Measurements from ENCODE around the gene TATDN2. TPM values are rescaled to one million over a fixed set of nuclear protein-coding genes. Genes with fewer than 3 reads are reported as not detected.

TATDN2 gene
- total and polyA plus RNA-seq, 2 experiments from 2014 or later, result 4.8 to 19.1 TPM

DNA sequence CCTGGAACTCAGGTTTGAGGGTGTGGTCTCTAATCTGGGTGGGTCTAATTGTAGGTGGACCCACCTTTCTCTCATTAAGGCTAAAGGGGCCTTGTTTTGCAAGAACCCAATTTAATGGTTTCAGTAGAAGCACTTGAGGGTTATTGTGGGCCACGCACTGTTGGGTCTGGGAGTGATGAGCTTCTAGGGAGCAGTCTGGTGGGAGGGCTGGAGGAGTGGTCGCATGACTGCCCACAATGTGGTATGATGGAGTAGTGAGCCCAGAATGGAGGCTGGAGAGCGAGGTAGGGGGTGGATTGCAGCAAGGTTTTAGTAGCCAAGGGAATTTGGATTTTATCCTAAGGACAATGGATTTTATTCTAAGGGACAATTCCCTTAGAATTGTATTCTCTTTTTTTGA, 2.7 kb downstream of the TATDN2 start (continued):
- TF ChIP-seq, protein P1, sequence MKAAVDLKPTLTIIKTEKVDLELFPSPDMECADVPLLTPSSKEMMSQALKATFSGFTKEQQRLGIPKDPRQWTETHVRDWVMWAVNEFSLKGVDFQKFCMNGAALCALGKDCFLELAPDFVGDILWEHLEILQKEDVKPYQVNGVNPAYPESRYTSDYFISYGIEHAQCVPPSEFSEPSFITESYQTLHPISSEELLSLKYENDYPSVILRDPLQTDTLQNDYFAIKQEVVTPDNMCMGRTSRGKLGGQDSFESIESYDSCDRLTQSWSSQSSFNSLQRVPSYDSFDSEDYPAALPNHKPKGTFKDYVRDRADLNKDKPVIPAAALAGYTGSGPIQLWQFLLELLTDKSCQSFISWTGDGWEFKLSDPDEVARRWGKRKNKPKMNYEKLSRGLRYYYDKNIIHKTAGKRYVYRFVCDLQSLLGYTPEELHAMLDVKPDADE (IDR thresholded peaks at IDR 0.05), result no peak
- TF ChIP-seq NANOG (IDR thresholded peaks at IDR 0.05; ENCODE audit: borderline replicate concordance) (no peak), STAT1 (IDR thresholded peaks at IDR 0.05; ENCODE audit: unreplicated experiment) (no peak), EZH2 (IDR thresholded peaks at IDR 0.05; ENCODE audit: low read depth, unreplicated experiment) (no peak)

DNA sequence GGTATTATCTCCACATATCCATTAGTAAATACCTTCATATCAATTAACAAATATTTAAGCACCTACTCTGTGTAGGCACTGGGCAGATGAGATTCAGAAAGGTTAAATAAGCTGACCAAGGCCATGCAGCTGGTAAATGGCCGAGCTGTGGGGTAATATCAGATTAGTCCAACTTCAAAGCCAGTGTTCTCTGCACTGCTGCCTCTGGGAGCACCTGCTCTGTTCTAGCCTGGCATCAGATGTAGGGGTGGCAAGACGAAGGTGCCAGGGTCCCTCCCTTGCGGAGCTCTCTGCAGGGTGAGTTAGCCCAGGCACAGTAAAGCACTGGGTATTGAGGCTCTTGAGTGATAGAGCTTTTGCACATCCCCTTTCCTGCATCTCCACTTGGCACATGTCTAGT, 5.5 kb downstream of the TATDN2 start:
- H3K27me3 Mint-ChIP-seq (ENCODE audit: insufficient read depth, low read depth, poor library complexity), result peaks cover 10% of the 10 kb centered on the region
- TF ChIP-seq ZNF331 (CRISPR knock-in tag; IDR thresholded peaks at IDR 0.05; ENCODE audit: low read depth), result no peak
- no peak for TF ChIP-seq ZNF114 (CRISPR knock-in tag; IDR thresholded peaks at IDR 0.05)
- TF ChIP-seq, protein P2, sequence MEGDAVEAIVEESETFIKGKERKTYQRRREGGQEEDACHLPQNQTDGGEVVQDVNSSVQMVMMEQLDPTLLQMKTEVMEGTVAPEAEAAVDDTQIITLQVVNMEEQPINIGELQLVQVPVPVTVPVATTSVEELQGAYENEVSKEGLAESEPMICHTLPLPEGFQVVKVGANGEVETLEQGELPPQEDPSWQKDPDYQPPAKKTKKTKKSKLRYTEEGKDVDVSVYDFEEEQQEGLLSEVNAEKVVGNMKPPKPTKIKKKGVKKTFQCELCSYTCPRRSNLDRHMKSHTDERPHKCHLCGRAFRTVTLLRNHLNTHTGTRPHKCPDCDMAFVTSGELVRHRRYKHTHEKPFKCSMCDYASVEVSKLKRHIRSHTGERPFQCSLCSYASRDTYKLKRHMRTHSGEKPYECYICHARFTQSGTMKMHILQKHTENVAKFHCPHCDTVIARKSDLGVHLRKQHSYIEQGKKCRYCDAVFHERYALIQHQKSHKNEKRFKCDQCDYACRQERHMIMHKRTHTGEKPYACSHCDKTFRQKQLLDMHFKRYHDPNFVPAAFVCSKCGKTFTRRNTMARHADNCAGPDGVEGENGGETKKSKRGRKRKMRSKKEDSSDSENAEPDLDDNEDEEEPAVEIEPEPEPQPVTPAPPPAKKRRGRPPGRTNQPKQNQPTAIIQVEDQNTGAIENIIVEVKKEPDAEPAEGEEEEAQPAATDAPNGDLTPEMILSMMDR (conservative IDR thresholded peaks at IDR 0.05; ENCODE audit: low read depth in 2 of 2), result no peak
- no peak for TF ChIP-seq STAT1 (IDR thresholded peaks at IDR 0.05; ENCODE audit: unreplicated experiment)
- no peak for TF ChIP-seq EZH2 (IDR thresholded peaks at IDR 0.05; ENCODE audit: low read depth, unreplicated experiment)
- no peak for TF ChIP-seq JUNB (IDR thresholded peaks at IDR 0.05; ENCODE audit: unreplicated experiment)
- TF ChIP-seq CREB1 (CRISPR knock-in tag; IDR thresholded peaks at IDR 0.05; ENCODE audit: low read depth), result no peak
- TF ChIP-seq, protein P3, sequence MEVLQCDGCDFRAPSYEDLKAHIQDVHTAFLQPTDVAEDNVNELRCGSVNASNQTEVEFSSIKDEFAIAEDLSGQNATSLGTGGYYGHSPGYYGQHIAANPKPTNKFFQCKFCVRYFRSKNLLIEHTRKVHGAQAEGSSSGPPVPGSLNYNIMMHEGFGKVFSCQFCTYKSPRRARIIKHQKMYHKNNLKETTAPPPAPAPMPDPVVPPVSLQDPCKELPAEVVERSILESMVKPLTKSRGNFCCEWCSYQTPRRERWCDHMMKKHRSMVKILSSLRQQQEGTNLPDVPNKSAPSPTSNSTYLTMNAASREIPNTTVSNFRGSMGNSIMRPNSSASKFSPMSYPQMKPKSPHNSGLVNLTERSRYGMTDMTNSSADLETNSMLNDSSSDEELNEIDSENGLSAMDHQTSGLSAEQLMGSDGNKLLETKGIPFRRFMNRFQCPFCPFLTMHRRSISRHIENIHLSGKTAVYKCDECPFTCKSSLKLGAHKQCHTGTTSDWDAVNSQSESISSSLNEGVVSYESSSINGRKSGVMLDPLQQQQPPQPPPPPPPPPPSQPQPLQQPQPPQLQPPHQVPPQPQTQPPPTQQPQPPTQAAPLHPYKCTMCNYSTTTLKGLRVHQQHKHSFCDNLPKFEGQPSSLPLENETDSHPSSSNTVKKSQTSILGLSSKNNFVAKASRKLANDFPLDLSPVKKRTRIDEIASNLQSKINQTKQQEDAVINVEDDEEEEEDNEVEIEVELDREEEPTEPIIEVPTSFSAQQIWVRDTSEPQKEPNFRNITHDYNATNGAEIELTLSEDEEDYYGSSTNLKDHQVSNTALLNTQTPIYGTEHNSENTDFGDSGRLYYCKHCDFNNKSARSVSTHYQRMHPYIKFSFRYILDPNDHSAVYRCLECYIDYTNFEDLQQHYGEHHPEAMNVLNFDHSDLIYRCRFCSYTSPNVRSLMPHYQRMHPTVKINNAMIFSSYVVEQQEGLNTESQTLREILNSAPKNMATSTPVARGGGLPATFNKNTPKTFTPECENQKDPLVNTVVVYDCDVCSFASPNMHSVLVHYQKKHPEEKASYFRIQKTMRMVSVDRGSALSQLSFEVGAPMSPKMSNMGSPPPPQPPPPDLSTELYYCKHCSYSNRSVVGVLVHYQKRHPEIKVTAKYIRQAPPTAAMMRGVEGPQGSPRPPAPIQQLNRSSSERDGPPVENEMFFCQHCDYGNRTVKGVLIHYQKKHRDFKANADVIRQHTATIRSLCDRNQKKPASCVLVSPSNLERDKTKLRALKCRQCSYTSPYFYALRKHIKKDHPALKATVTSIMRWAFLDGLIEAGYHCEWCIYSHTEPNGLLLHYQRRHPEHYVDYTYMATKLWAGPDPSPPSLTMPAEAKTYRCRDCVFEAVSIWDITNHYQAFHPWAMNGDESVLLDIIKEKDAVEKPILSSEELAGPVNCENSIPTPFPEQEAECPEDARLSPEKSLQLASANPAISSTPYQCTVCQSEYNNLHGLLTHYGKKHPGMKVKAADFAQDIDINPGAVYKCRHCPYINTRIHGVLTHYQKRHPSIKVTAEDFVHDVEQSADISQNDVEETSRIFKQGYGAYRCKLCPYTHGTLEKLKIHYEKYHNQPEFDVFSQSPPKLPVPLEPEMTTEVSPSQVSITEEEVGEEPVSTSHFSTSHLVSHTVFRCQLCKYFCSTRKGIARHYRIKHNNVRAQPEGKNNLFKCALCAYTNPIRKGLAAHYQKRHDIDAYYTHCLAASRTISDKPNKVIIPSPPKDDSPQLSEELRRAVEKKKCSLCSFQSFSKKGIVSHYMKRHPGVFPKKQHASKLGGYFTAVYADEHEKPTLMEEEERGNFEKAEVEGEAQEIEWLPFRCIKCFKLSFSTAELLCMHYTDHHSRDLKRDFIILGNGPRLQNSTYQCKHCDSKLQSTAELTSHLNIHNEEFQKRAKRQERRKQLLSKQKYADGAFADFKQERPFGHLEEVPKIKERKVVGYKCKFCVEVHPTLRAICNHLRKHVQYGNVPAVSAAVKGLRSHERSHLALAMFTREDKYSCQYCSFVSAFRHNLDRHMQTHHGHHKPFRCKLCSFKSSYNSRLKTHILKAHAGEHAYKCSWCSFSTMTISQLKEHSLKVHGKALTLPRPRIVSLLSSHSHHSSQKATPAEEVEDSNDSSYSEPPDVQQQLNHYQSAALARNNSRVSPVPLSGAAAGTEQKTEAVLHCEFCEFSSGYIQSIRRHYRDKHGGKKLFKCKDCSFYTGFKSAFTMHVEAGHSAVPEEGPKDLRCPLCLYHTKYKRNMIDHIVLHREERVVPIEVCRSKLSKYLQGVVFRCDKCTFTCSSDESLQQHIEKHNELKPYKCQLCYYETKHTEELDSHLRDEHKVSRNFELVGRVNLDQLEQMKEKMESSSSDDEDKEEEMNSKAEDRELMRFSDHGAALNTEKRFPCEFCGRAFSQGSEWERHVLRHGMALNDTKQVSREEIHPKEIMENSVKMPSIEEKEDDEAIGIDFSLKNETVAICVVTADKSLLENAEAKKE (CRISPR knock-in tag; IDR thresholded peaks at IDR 0.05), result no peak
- TF ChIP-seq, protein P4, sequence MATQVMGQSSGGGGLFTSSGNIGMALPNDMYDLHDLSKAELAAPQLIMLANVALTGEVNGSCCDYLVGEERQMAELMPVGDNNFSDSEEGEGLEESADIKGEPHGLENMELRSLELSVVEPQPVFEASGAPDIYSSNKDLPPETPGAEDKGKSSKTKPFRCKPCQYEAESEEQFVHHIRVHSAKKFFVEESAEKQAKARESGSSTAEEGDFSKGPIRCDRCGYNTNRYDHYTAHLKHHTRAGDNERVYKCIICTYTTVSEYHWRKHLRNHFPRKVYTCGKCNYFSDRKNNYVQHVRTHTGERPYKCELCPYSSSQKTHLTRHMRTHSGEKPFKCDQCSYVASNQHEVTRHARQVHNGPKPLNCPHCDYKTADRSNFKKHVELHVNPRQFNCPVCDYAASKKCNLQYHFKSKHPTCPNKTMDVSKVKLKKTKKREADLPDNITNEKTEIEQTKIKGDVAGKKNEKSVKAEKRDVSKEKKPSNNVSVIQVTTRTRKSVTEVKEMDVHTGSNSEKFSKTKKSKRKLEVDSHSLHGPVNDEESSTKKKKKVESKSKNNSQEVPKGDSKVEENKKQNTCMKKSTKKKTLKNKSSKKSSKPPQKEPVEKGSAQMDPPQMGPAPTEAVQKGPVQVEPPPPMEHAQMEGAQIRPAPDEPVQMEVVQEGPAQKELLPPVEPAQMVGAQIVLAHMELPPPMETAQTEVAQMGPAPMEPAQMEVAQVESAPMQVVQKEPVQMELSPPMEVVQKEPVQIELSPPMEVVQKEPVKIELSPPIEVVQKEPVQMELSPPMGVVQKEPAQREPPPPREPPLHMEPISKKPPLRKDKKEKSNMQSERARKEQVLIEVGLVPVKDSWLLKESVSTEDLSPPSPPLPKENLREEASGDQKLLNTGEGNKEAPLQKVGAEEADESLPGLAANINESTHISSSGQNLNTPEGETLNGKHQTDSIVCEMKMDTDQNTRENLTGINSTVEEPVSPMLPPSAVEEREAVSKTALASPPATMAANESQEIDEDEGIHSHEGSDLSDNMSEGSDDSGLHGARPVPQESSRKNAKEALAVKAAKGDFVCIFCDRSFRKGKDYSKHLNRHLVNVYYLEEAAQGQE (IDR thresholded peaks at IDR 0.05; ENCODE audit: unreplicated experiment), result no peak
- H3K4me1 Mint-ChIP-seq, result peaks cover 17% of the 10 kb centered on the region; the same call in 2 of the 3 replicates
- H3K27ac Mint-ChIP-seq, result no peak overlapping the region
- peaks cover 65% of the 10 kb centered on the region for H3K36me3 Mint-ChIP-seq (ENCODE audit: low read depth)
- ATAC-seq (no peak), DNase-seq (ENCODE audit: low spot score) (no peak)
- no peak overlapping the region for H2AFZ ChIP-seq
- no peaks in the 10 kb centered on the region for H3K9me2 ChIP-seq (ENCODE audit: insufficient read depth)
- no peak overlapping the region for H3K4me3 Mint-ChIP-seq
- peaks cover 17% of the 10 kb centered on the region for H3K4me1 ChIP-seq (ENCODE audit: insufficient read depth)
- H3K36me3 ChIP-seq (ENCODE audit: insufficient read depth), result peaks cover 6% of the 10 kb centered on the region
- H3K4me2 ChIP-seq, result no peak overlapping the region
- H3F3A ChIP-seq (replicated peaks; ENCODE audit: low read depth), result 0 out of 2 replicates have a peak, but pooled peaks cover 2% of the 10 kb centered on the region
- peaks cover 5% of the 10 kb centered on the region for H4K20me1 ChIP-seq (replicated peaks; ENCODE audit: insufficient read depth)
- no peak overlapping the region for H3K4me3 ChIP-seq
- H3K9me3 Mint-ChIP-seq, result peaks cover 3% of the 10 kb centered on the region; the same call in 1 of the 3 replicates
- H3K27ac ChIP-seq (ENCODE audit: low read depth), result no peak overlapping the region
- peaks cover 65% of the 10 kb centered on the region for H3K79me2 ChIP-seq (replicated peaks; ENCODE audit: insufficient read depth)
- H3K27me3 ChIP-seq (ENCODE audit: insufficient read depth), result no peaks in the 10 kb centered on the region

Data from GM23338 (cell line).